ENCODE measurements around the gene SYNPO. TPM values are rescaled to one million over a fixed set of nuclear protein-coding genes. Genes with fewer than 3 reads are reported as not detected.

The SYNPO gene
- polyA plus RNA-seq, 1 of the 3 experiments (the other 2 are of a cell fraction) = 5.1 TPM

DNA sequence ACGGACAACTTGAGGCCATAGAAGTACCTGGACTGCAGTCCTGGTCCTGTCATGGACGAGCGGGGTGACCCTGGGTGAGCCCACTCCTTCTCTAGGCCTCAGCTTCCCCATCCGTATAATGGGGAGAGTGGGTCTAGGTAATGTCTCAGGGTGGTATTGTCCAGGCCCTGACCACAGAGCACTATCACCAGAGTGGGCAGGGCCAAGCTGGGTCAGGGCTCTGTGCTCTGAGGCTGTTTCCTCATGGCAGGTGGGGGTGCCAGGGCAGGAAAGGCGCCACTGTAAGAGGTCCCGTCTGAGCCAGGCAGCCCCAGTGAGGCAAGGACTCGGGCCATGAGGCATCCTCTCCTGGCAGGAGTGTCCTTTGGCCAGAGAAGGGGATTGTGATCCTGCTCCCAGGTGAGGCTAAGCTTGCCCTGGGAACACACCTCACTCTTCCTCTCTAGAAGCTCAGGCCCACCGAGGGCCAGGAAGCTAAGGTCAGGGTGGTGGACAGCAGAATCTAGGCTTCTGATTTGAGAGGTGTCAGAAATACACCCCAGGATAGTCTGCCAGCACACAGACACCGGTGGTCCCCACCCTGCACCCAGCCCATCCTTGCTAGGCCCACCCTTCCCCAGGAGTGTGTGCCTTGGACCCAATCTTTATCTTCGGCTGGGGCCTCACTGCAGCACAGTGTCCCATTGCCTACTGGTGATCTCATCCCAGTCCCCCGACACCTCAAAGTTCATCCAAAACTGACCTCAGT, 19.1 kb downstream of the SYNPO start:
- Histone ChIP-seq H3K27ac (ENCODE audit: low read depth in 2 of 2, low read length in 1 of 2) (no peak overlapping the region), H3F3A (replicated peaks; ENCODE audit: insufficient read depth) (no peaks in the 10 kb centered on the region), H3K9me3 (no peaks in the 10 kb centered on the region), H3K4me1 (ENCODE audit: control insufficient read depth in 1 of 2, insufficient read depth in 2 of 2, low read depth in 1 of 2, low read length in 1 of 2) (peaks cover 0 to 33% of the 10 kb centered on the region in 2 experiments; a peak in 1 of 4 replicates), H3K9me2 (no peaks in the 10 kb centered on the region), H4K20me1 (ENCODE audit: insufficient read depth) (no peaks in the 10 kb centered on the region), H3K4me3 (ENCODE audit: low read depth in 2 of 2, low read length in 1 of 2) (no peak overlapping the region), H2AFZ (ENCODE audit: low read depth) (no peak overlapping the region), H3K36me3 (replicated peaks in 1 of 2; ENCODE audit: control insufficient read depth in 1 of 2, insufficient read depth in 2 of 2, low read length in 1 of 2) (no peaks in the 10 kb centered on the region), H3K9ac (no peak overlapping the region), H3K4me2 (no peak overlapping the region), H3K79me2 (ENCODE audit: insufficient read depth) (no peaks in the 10 kb centered on the region), H3K27me3 (ENCODE audit: insufficient read depth) (no peaks in the 10 kb centered on the region)
- DNase-seq = peak; percentile 9
- ChIA-PET CTCF (interaction anchor here (0.6 to 12.2 kb wide), 3 partner anchors 69 to 98 kb away, joined by 3 to 160 read pairs (median 3); no protein-coding TSS in a partner anchor), POLR2A (no interaction called here)
- WGBS (ENCODE audit: low lambda C conversion rate) = 92% methylated on average over 7 of the region's 11 CpGs
- TF ChIP-seq FOXM1 (IDR thresholded peaks at IDR 0.05; ENCODE audit: low read depth) (no peak), FOXJ3 (CRISPR knock-in tag; IDR thresholded peaks at IDR 0.05) (no peak), FOSL2 (IDR thresholded peaks at IDR 0.05; ENCODE audit: borderline replicate concordance, low read depth) (no peak), POLR2AphosphoS5 (IDR thresholded peaks at IDR 0.05; ENCODE audit: low read depth, low read length) (no peak), TAF1 (IDR thresholded peaks at IDR 0.05; ENCODE audit: borderline replicate concordance, low read depth, low read length) (no peak), YY1 (IDR thresholded peaks at IDR 0.05; ENCODE audit: low read depth) (no peak), CHD2 (IDR thresholded peaks at IDR 0.05; ENCODE audit: low read length, partially characterized antibody) (no peak), MEF2A (IDR thresholded peaks at IDR 0.05; ENCODE audit: borderline replicate concordance, low read depth) (no peak)

DNA sequence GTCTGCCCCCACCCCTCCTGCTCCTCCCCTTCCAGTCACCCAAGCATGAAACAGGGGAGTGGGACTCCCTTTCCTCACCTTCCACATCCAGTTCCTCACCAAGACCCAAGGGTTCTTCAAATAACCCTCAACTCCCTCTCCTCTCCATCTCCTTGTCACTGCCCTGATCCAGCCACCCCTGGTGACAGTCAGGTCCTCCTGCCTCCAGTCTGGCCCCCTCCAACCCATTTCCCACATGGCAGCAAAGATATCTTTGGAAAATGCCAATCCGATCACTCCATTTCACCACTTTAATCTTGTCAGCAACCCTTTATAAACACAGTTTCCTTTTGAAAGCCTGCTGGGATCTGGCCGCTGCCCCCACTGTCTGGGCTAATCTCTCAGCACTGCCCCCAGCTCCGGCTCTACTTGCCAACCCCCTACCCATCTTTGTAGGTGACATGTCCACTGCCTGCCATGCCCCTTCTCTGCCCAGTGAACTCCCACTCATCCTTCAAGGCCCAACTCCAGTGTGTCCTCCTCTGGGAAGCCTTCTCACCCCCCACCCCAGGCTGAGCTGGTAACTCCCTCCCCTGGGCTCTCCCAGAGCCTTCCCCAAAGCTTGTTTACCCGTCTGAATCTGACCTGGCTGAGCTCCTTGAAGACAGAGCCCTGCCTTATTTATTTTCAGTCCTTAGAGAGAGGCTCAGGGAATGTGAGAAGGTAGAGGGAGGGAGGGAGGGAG, 19.8 kb downstream of the SYNPO start:
- no peak overlapping the region for H3K9ac ChIP-seq
- WGBS (ENCODE audit: low lambda C conversion rate) = 83% methylated on average over 4 of the region's 4 CpGs
- no peak overlapping the region for H3K4me3 ChIP-seq (ENCODE audit: low read depth in 2 of 2, low read length in 1 of 2)
- no peak overlapping the region for H3K4me2 ChIP-seq
- H3K9me2 ChIP-seq = no peaks in the 10 kb centered on the region
- CTCF ChIA-PET = interaction anchor here (0.6 to 12.2 kb wide), 7 partner anchors 30 to 187 kb away, joined by 3 to 160 read pairs (median 5); partner anchors contain the start of gene RBM22
- no peaks in the 10 kb centered on the region for H3K36me3 ChIP-seq (replicated peaks in 1 of 2; ENCODE audit: control insufficient read depth in 1 of 2, insufficient read depth in 2 of 2, low read length in 1 of 2)
- no peaks in the 10 kb centered on the region for H3K9me3 ChIP-seq
- peaks cover 0 to 33% of the 10 kb centered on the region in 2 experiments; a peak in 1 of 4 replicates for H3K4me1 ChIP-seq (ENCODE audit: control insufficient read depth in 1 of 2, insufficient read depth in 2 of 2, low read depth in 1 of 2, low read length in 1 of 2)
- POLR2A ChIA-PET = interaction anchor here (1.2 kb wide), 1 partner anchor 100 kb away, joined by 3 read pairs; no protein-coding TSS in a partner anchor
- no peaks in the 10 kb centered on the region for H3K79me2 ChIP-seq (ENCODE audit: insufficient read depth)
- no peak overlapping the region for H3K27ac ChIP-seq (ENCODE audit: low read depth in 2 of 2, low read length in 1 of 2)
- DNase-seq = peak; percentile 11
- no peak overlapping the region for H2AFZ ChIP-seq (ENCODE audit: low read depth)
- H3F3A ChIP-seq (replicated peaks; ENCODE audit: insufficient read depth) = no peaks in the 10 kb centered on the region
- H4K20me1 ChIP-seq (ENCODE audit: insufficient read depth) = no peaks in the 10 kb centered on the region
- no peaks in the 10 kb centered on the region for H3K27me3 ChIP-seq (ENCODE audit: insufficient read depth)
- TF ChIP-seq RXRA (IDR thresholded peaks at IDR 0.05; ENCODE audit: borderline replicate concordance, low read depth) (no peak), SIN3A (IDR thresholded peaks at IDR 0.05; ENCODE audit: borderline replicate concordance, low read depth, low read length) (no peak), TCF12 (IDR thresholded peaks at IDR 0.05) (no peak), EZH2phosphoT487 (IDR thresholded peaks at IDR 0.05; ENCODE audit: borderline replicate concordance, low read depth) (no peak), TEAD4 (IDR thresholded peaks at IDR 0.05; ENCODE audit: borderline replicate concordance, insufficient read depth) (no peak), ELF1 (IDR thresholded peaks at IDR 0.05) (no peak)
- TF ChIP-seq, protein P1, sequence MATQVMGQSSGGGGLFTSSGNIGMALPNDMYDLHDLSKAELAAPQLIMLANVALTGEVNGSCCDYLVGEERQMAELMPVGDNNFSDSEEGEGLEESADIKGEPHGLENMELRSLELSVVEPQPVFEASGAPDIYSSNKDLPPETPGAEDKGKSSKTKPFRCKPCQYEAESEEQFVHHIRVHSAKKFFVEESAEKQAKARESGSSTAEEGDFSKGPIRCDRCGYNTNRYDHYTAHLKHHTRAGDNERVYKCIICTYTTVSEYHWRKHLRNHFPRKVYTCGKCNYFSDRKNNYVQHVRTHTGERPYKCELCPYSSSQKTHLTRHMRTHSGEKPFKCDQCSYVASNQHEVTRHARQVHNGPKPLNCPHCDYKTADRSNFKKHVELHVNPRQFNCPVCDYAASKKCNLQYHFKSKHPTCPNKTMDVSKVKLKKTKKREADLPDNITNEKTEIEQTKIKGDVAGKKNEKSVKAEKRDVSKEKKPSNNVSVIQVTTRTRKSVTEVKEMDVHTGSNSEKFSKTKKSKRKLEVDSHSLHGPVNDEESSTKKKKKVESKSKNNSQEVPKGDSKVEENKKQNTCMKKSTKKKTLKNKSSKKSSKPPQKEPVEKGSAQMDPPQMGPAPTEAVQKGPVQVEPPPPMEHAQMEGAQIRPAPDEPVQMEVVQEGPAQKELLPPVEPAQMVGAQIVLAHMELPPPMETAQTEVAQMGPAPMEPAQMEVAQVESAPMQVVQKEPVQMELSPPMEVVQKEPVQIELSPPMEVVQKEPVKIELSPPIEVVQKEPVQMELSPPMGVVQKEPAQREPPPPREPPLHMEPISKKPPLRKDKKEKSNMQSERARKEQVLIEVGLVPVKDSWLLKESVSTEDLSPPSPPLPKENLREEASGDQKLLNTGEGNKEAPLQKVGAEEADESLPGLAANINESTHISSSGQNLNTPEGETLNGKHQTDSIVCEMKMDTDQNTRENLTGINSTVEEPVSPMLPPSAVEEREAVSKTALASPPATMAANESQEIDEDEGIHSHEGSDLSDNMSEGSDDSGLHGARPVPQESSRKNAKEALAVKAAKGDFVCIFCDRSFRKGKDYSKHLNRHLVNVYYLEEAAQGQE (IDR thresholded peaks at IDR 0.05; ENCODE audit: low read depth, low read length) = no peak
- TF ChIP-seq, protein P2, sequence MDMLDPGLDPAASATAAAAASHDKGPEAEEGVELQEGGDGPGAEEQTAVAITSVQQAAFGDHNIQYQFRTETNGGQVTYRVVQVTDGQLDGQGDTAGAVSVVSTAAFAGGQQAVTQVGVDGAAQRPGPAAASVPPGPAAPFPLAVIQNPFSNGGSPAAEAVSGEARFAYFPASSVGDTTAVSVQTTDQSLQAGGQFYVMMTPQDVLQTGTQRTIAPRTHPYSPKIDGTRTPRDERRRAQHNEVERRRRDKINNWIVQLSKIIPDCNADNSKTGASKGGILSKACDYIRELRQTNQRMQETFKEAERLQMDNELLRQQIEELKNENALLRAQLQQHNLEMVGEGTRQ (IDR thresholded peaks at IDR 0.05; ENCODE audit: borderline replicate concordance, low read depth, low read length) = no peak
- TF ChIP-seq, protein P3, sequence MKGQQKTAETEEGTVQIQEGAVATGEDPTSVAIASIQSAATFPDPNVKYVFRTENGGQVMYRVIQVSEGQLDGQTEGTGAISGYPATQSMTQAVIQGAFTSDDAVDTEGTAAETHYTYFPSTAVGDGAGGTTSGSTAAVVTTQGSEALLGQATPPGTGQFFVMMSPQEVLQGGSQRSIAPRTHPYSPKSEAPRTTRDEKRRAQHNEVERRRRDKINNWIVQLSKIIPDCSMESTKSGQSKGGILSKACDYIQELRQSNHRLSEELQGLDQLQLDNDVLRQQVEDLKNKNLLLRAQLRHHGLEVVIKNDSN (IDR thresholded peaks at IDR 0.05; ENCODE audit: borderline replicate concordance, low read depth) = no peak
- TF ChIP-seq, protein P4, sequence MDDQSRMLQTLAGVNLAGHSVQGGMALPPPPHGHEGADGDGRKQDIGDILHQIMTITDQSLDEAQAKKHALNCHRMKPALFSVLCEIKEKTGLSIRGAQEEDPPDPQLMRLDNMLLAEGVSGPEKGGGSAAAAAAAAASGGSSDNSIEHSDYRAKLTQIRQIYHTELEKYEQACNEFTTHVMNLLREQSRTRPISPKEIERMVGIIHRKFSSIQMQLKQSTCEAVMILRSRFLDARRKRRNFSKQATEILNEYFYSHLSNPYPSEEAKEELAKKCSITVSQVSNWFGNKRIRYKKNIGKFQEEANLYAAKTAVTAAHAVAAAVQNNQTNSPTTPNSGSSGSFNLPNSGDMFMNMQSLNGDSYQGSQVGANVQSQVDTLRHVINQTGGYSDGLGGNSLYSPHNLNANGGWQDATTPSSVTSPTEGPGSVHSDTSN (IDR thresholded peaks at IDR 0.05) = no peak

Measured in SK-N-SH (cell line).